GM21619 (cell line): Measurements from ENCODE around the gene NLRP9.

Experiments used
- ATAC-seq: cut with Tn5 transposase; IDR thresholded peaks from one replicate; pipeline ENCODE4 v1.9.1; 2021; ENCODE audit not compliant: unreplicated experiment

Gene NLRP9

GRCh38 chr19:55674841-55675660 is 63.2 kb downstream of the NLRP9 start, which contains the start of gene EPN1:
Gene EPN1, plus strand, starts transcription at chr19:55675226. Its CDS starts 3,402 bp downstream, at chr19:55678628.
- ATAC-seq, result peak; percentile 43

DNA sequence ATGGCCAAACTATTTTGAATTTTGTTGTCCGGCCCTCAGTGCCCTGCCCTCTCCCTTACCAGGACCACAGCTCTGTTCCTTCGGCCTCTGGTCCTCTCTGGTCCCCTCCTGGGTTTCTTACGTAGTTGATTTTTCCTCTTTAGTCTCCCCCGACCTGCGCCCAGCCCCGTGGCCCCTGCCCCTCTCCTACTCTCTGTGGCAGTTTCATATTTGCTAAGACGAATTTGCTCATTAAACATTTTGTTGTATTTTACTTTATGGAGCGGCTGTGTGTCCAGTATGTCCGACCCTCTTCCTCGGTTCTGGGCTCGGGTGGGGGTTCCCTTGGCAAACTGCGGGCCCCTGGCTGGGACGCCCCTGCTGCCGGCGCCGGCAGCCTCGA is 63.8 kb downstream of the NLRP9 start:
- no peak for ATAC-seq

- ATAC-seq, result no peak
These were observed 64.3 kb downstream of the NLRP9 start for GRCh38 chr19:55673889-55674288.

- no peak for ATAC-seq
These were observed 64.7 kb downstream of the NLRP9 start for GRCh38 chr19:55673465-55673864.

DNA sequence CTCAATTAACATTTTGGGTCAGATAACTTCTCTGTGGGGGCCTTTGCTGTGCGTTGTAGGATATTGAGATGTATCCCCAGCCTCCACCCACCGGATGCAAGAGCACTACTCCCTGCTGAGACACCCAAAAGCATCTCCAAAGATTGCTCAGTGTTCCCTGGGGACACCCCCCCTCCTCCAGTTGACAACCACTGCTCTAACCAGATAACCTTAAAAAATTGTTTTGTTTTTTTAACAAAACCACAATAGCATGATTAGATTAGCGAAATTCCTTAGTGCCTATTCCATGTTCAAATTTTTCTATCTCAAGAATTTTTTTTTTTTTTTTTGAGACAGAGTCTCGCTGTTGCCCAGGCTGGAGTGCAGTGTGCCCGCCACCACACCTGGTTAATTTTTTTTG is 65.8 kb downstream of the NLRP9 start:
- no peak for ATAC-seq

DNA sequence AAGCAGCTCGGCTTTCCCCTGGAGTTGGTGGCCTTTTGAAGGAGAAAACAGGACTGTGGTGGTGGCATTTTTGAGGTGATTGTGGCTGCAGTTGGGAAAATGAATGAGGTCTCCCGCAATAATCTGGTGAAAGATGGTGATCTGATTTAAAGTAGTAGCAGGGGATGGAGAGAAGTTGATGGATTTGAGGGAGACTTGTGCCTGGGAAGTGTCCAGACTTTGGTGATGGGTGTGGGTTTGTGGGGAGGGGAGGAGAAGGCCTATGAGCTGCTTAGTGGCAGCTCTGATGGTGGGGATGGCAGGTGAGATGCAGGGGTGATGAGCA is 67.2 kb downstream of the NLRP9 start:
- ATAC-seq, result no peak

- ATAC-seq, result no peak
These were observed 67.7 kb downstream of the NLRP9 start for GRCh38 chr19:55670280-55671053.

GRCh38 chr19:55669418-55670279 is 68.6 kb downstream of the NLRP9 start:
- no peak for ATAC-seq

GRCh38 chr19:55668603-55669348 is 69.4 kb downstream of the NLRP9 start:
- no peak for ATAC-seq

DNA sequence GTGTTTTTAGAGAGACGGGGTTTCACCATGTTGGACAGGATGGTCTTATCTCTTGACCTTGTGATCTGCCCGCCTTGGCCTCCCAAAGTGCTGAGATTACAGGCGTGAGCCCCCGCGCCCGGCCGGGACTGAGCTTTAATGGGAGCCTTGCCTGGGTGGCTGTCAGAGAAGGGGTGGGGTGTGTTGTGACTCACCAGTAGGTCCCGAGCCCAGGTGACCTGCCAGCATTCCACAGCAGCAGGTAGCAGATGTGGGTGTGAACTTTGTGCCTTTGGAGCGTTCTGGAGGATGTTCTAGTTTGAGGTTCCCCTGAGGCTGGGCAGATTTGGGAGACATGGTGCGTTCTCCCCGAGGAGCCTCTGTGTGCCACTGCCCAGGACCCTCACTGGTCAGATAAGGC is 70.2 kb downstream of the NLRP9 start:
- ATAC-seq, result no peak

- no peak for ATAC-seq
These were observed 70.7 kb downstream of the NLRP9 start for GRCh38 chr19:55667511-55667910.

- ATAC-seq, result no peak
These were observed 71.2 kb downstream of the NLRP9 start for GRCh38 chr19:55667006-55667381.

DNA sequence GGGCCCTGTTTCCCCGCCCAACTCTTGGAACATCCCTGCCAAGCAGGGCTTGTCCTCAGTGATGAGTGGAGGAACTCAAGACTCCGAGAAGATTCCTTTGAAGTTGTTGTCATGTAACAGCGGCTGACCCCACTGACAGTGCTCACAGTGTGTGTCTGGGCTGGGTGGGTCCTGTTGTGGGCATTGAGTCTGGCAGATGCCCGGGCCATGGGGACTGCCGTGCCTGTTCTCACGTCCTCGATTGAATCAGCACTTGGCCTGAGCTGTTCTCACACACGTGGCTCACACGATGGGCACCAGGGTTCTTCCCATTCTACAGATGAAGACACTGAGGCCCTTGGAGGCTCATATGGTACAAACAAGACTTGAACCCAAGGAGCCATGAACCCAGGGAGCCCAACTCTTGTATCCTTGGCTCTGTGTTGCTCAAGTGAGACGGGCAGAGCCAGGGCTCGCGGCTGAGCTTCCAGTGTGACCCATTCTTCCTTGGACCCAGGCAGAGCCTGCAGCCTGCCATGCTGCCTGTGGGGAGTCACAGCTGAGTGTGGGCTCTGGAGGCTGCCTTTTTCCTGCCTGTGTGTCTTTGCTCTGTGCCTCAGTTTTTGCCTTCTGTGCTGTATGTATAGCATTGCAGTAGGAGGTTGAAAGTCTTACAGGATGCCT is 71.7 kb downstream of the NLRP9 start:
- no peak for ATAC-seq

DNA sequence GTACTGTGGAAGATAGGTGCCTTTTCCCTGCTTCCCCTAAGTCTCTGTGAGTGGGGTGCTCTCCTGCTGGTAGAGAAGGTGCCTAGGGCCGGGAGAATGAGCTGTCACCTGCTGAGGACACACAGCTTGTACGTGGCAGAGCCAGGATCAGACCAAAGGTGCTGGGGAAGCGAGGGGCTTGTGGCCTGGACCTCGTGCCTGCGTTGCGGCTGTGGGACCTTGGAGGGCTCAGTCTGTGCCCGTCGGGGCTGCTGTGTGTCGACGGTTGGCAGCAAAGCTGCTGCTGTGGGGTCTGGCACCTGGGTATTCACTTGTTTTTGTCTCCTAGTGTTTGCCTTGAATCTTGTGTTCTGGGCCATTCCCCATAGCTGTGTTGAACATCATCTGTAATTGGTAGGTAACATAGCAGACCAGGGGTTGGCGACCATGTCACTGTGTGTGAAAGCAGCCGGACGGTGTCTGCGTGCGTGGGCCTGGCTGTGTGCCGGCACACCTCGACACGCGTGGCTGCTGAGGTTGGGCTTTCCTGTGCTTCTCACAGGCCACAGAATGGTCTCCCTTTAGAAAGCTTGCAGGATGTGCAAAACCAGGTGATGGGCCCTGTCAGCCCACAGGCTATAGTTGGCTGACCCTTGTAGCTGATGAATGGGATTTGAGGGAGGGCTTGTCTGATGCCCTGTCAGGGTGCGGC is 74.2 kb downstream of the NLRP9 start:
- no peak for ATAC-seq

DNA sequence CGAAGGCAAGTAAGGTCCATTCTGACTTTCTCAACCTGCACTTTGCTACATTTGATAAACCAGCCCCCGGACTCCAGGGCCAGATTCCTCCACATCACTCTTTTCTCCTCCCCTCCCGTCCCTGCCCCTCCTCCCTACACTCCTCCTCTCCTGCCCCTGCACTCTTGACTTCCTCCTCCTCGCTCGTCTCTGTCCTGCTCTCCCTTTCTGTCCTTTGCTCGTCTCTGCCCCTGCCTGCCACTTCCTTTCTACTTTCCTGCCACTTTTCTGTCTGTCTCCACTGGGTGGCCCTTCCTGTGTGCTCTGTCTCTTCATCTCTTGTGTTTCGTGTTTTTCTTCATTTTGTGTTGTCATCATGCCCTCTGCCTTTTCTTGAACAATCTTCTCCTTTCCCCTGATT is 76.4 kb downstream of the NLRP9 start:
- ATAC-seq, result no peak

DNA sequence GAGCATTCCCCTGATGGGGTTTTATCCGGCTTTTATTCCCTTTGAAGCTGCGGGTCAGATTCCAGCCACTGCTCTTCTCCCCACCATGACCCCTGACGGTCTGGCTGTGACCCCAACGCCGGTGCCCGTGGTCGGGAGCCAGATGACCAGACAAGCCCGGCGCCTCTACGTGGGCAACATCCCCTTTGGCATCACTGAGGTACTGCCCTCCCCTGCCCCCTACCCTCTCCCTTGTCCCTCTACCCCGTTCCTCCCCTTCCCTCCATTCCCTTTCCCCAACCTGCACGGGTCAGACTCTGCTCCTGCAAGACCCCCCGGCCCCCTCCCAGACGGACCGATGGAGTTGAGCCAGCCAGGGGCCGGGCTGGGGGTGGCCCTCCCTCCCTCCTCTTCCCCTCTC is 77.2 kb downstream of the NLRP9 start:
- ATAC-seq, result no peak

- no peak for ATAC-seq
These were observed 77.8 kb downstream of the NLRP9 start for GRCh38 chr19:55660404-55660803.

DNA sequence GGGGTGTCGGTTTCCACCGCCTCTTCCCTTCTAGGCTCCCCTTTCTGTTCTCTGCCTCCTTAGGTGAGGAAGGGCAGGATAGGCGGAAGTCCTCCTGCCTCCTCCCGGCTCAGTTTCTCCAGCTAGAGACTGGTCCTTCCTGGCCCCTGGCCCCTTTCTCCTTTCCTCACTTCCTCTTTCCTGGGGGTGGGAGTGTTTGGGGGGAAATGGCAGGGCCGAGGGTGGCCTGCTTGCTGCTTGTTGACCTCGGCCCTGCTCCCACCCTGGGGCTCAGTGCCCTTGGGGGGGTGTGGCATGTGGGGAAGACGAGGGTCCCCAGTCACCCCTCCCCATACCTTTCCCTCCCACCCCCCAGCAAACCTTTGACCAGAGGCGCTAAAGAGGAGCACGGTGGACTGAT is 78.4 kb downstream of the NLRP9 start:
- ATAC-seq, result no peak

GRCh38 chr19:55658846-55659459 is 79.2 kb downstream of the NLRP9 start:
- no peak for ATAC-seq
